MM.1S (cell line): ENCODE data around the gene CAPN11.
A peak's percentile ranks its signal among the peaks of the same experiment; 100 is the strongest.

Experiments
- DNase-seq: peaks from one replicate; pipeline ENCODE4 v3.0.0-alpha.2; 2015
- H2AFZ ChIP-seq: fragments of 300-600 bp; sonication (generic); 2 replicates; pipeline ENCODE4 v1.6.0; 2016; ENCODE audit warnings: antibody characterized with exemption, low read length
- H3F3A ChIP-seq: fragments of 300-600 bp; sonication (generic); 2 replicates; pipeline ENCODE4 v1.6.1; 2016; ENCODE audit warnings: mild to moderate bottlenecking, antibody characterized with exemption, low read length, moderate library complexity, mixed read lengths; ENCODE audit not compliant: insufficient read depth
- H3K27ac ChIP-seq: fragments of 300-600 bp; sonication (generic); 2 replicates; pipeline ENCODE4 v1.5.1; 2016; ENCODE audit warnings: mild to moderate bottlenecking, low read length
- H3K27me3 ChIP-seq: fragments of 300-600 bp; sonication (generic); replicated peaks from 2 replicates; pipeline ENCODE4 v1.6.0; 2016; ENCODE audit warnings: low read length; ENCODE audit not compliant: insufficient read depth
- H3K36me3 ChIP-seq: fragments of 300-600 bp; sonication (generic); replicated peaks from 2 replicates; pipeline ENCODE4 v1.6.1; 2016; ENCODE audit warnings: mild to moderate bottlenecking, low read length, mixed read lengths; ENCODE audit not compliant: insufficient read depth
- H3K4me1 ChIP-seq: fragments of 300-600 bp; sonication (generic); 2 replicates; pipeline ENCODE4 v1.6.1; 2016; ENCODE audit warnings: low read length, mixed read lengths
- H3K4me2 ChIP-seq: fragments of 300-600 bp; sonication (generic); 2 replicates; pipeline ENCODE4 v1.6.0; 2016; ENCODE audit warnings: low read depth, low read length
- H3K4me3 ChIP-seq: fragments of 300-600 bp; sonication (generic); 2 replicates; pipeline ENCODE4 v1.5.1; 2016; ENCODE audit warnings: low read length, mixed read lengths
- H3K79me2 ChIP-seq: fragments of 300-600 bp; sonication (generic); 2 replicates; pipeline ENCODE4 v1.6.1; 2016; ENCODE audit warnings: mixed run types, low read length, mixed read lengths
- H3K9ac ChIP-seq: fragments of 300-600 bp; sonication (generic); 2 replicates; pipeline ENCODE4 v1.6.1; 2016; ENCODE audit warnings: low read length, mixed read lengths
- H3K9me2 ChIP-seq: fragments of 300-600 bp; sonication (generic); replicated peaks from 2 replicates; pipeline ENCODE4 v1.6.1; 2016; ENCODE audit warnings: mild to moderate bottlenecking, low read length, mixed read lengths; ENCODE audit not compliant: insufficient read depth
- H3K9me3 ChIP-seq: fragments of 300-600 bp; sonication (generic); replicated peaks from 2 replicates; pipeline ENCODE4 v1.6.1; 2016; ENCODE audit warnings: mild to moderate bottlenecking, low read length, mixed read lengths; ENCODE audit not compliant: insufficient read depth
- H4K20me1 ChIP-seq: fragments of 300-600 bp; sonication (generic); 2 replicates; pipeline ENCODE4 v1.6.1; 2016; ENCODE audit warnings: mild to moderate bottlenecking, low read length, moderate library complexity, mixed read lengths; ENCODE audit not compliant: insufficient read depth
- EZH2 ChIP-seq: fragments of 300-600 bp; sonication (generic); optimal IDR thresholded peaks from 2 replicates; pipeline ENCODE3; 2017; ENCODE audit warnings: low read depth, mild to moderate bottlenecking, antibody characterized with exemption, low read length, mixed read lengths
- EZH2phosphoT487 ChIP-seq: fragments of 300-600 bp; sonication (generic); IDR thresholded peaks from 2 replicates; pipeline ENCODE4 v1.6.1; 2018; ENCODE audit warnings: antibody characterized with exemption, low read length
- TF ChIP-seq, protein P1 (sequence below): fragments of 300-600 bp; sonication (generic); IDR thresholded peaks from 2 replicates; pipeline ENCODE4 v1.5.1; 2016; ENCODE audit warnings: antibody characterized with exemption, low read length, mixed read lengths

CAPN11 gene

DNA sequence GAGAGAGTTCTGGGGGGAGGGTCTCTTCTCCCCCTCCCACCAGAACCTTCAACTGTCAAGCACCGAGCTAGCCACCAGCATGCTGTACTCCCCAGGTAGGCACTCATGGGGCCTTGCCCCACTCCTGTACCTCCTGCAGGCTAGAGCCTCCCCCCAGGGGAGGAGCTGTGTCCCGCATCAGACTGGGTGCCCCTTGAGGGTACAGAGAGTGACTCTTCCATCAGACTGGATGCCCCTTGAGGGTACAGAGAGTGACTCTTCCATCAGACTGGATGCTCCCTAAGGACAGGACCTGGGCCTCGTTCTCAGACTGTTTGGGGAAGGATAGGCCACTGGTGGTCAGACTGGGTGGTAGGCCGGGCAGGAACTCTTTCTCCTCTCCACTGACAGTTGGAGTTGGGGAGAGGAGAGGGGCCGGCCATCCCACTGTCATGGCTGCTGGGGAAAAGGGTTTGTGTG is at the start of gene CAPN11:
TSS of gene CAPN11 (plus strand) at position 51 of the 459 bp plus-strand sequence. CDS start at position 80, 29 bp downstream.
- Histone ChIP-seq H3K4me1 (0 out of 2 replicates have a peak, but pooled peaks cover 5% of the 10 kb centered on the region), H3K9ac (no peak within 1 kb of the TSS), H3K9me3 (no peaks in the 10 kb centered on the region), H3K36me3 (no peaks in the 10 kb centered on the region), H4K20me1 (no peaks in the 10 kb centered on the region), H3K79me2 (no peaks in the 10 kb centered on the region), H2AFZ (no peak within 1 kb of the TSS), H3K27ac (no peak within 1 kb of the TSS), H3K27me3 (no peaks in the 10 kb centered on the region), H3F3A (no peaks in the 10 kb centered on the region), H3K9me2 (no peaks in the 10 kb centered on the region), H3K4me2 (no peak within 1 kb of the TSS), H3K4me3 (no peak within 1 kb of the TSS)
- DNase-seq: no peak
- TF ChIP-seq EZH2phosphoT487 (no peak), EZH2 (no peak)
- TF ChIP-seq, protein P1, sequence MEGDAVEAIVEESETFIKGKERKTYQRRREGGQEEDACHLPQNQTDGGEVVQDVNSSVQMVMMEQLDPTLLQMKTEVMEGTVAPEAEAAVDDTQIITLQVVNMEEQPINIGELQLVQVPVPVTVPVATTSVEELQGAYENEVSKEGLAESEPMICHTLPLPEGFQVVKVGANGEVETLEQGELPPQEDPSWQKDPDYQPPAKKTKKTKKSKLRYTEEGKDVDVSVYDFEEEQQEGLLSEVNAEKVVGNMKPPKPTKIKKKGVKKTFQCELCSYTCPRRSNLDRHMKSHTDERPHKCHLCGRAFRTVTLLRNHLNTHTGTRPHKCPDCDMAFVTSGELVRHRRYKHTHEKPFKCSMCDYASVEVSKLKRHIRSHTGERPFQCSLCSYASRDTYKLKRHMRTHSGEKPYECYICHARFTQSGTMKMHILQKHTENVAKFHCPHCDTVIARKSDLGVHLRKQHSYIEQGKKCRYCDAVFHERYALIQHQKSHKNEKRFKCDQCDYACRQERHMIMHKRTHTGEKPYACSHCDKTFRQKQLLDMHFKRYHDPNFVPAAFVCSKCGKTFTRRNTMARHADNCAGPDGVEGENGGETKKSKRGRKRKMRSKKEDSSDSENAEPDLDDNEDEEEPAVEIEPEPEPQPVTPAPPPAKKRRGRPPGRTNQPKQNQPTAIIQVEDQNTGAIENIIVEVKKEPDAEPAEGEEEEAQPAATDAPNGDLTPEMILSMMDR: no peak

DNA sequence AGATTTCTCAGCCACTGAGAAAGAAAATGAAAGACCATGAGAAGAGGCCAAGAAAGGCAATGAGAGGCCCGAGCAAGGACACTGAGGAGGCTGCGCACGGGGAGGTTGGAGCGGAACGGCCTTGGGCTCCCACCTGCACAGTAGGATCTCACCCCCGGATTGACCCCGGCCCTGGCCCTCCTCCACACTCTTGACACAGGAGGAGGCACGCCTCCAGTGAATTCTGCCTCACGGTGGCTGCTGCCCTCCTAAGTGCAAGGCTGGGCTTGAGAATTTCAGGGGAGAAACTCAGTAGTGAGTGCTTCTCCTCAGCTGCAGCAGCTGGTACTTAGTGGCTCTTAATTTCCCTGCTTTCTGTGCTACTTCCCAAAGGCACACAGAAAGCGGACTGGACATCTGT is 49.4 kb upstream of the CAPN11 start:
- Histone ChIP-seq H3K4me2 (0 out of 2 replicates have a peak overlapping the region, but pooled peaks have one; percentile 46), H3F3A (peaks cover 28% of the 10 kb centered on the region), H2AFZ (no peak overlapping the region), H3K9ac (0 out of 2 replicates have a peak overlapping the region, but pooled peaks have one; percentile 38), H3K27ac (peak overlapping the region; percentile 76; the same call in 1 of the 2 replicates), H3K4me1 (peaks cover 51% of the 10 kb centered on the region), H3K79me2 (peaks cover 51% of the 10 kb centered on the region), H4K20me1 (no peaks in the 10 kb centered on the region), H3K27me3 (no peaks in the 10 kb centered on the region), H3K36me3 (no peaks in the 10 kb centered on the region), H3K4me3 (no peak overlapping the region), H3K9me2 (no peaks in the 10 kb centered on the region), H3K9me3 (no peaks in the 10 kb centered on the region)
- TF ChIP-seq, protein P1: no peak
- TF ChIP-seq EZH2 (no peak), EZH2phosphoT487 (no peak)
- DNase-seq: no peak

DNA sequence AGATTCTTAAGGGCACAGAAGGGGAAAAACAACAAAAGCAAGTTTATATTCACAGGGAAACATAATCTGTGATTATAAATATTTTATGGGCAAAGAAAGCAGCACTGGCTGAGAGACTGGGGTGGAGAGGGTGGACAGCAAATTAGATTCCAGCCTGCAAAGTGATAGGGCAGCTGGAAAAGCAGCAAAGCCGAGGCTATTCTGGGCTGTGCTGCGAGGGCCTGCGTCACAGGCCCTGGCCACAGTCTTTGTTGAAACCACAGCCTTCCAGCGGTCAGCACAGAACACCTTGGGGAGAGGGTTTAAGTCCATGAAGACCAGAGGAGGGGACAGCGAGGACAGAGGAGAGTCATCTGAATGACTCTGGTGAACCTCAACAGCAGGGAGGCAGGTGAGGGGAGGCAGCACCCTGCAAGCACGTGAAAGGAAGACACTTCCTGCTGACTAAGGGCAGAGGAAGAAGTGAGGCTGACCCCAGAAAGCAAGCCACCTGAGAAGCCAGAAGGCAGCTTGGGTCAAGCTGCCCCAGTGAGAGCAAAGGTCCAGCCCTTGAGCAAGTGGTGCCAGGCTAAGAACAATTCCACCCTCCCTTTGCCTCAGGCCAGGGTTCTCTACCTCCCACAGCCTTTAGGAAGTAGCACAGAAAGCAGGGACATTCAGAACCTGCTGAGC is 48.5 kb upstream of the CAPN11 start:
- H3K79me2 ChIP-seq: peaks cover 57% of the 10 kb centered on the region
- peaks cover 58% of the 10 kb centered on the region for H3K4me1 ChIP-seq
- H3K4me3 ChIP-seq: no peak overlapping the region
- peak; percentile 67 for DNase-seq
- peak overlapping the region; percentile 76 for H3K27ac ChIP-seq
- no peak overlapping the region for H2AFZ ChIP-seq
- H3K27me3 ChIP-seq: no peaks in the 10 kb centered on the region
- H3K9me3 ChIP-seq: no peaks in the 10 kb centered on the region
- H3K9ac ChIP-seq: peak overlapping the region; percentile 38
- H3K36me3 ChIP-seq: no peaks in the 10 kb centered on the region
- no peaks in the 10 kb centered on the region for H4K20me1 ChIP-seq
- H3K4me2 ChIP-seq: peak overlapping the region; percentile 46
- no peaks in the 10 kb centered on the region for H3K9me2 ChIP-seq
- TF ChIP-seq EZH2: no peak
- TF ChIP-seq, protein P1: no peak
- no peak for TF ChIP-seq EZH2phosphoT487
- peaks cover 30% of the 10 kb centered on the region for H3F3A ChIP-seq
